NCI-H226 (cell line): ENCODE measurements around the gene TMIGD1.
A peak's percentile ranks its signal among the peaks of the same experiment; 100 is the strongest.

ENCODE experiments used
- DNase-seq: peaks from one replicate; pipeline ENCODE4 v3.0.0-alpha.2; 2015

TMIGD1 gene

DNA sequence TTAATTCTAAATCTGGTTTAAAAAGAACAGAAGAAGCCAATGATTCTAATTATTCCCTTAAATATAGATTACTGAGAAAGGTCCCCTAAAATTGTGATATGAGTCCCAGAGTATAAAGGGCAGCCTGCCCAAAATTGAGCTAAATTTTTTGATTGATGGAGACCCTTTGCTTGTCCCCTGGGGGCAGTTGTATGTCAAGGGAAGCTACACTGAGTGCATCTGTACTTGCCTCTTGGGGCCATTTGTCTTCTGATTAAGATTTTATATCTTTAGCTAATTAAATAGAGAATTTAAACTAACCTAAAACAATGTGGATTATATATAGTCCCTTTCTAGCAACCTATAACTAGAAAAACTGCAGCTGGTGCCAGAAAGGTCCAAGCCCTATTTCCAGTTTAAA, 54.7 kb downstream of the TMIGD1 start:
- DNase-seq: no peak

DNA sequence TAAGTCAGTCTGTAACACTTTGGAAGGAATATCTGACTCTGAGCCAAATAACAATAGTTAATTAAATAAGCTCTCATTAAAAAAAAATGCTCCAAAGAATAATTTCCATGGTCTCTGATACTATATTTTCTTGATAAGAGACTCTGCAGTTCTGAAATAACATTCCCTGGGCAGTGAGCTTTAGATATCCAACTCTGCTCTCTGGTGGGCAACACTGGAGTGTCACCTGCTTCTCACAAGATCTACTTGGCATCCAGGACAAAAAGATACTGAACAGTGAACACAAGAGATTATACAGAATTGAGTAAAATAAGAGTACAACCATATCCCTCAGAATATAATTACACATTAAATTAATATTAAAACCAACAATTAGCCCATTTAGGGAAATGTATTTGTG, 55.8 kb downstream of the TMIGD1 start:
- DNase-seq: no peak

GRCh38 chr17:30275911-30276310, 57.9 kb downstream of the TMIGD1 start:
- DNase-seq: no peak

DNA sequence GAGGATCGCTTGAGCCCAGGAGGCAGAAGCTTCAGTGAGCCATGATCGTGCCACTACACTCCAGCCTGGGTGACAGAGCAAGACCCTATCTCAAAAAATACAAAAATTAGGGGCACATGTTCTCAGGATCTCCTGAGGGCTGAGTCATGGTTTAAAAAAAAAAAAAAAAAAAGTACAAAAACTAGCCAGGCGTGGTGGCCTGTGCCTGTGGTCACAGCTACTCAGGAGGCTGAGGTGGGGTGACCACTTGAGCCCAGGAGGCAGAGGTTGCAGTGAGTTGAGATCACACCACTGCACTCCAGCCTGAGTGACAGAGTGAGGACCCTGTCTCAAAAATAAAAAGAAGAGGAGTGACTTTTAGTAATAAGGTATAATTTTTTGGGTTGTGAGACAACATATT, 59.0 kb downstream of the TMIGD1 start:
- no peak for DNase-seq

- peak; percentile 23 for DNase-seq
These were observed 60.5 kb downstream of the TMIGD1 start for GRCh38 chr17:30273373-30273772.

DNA sequence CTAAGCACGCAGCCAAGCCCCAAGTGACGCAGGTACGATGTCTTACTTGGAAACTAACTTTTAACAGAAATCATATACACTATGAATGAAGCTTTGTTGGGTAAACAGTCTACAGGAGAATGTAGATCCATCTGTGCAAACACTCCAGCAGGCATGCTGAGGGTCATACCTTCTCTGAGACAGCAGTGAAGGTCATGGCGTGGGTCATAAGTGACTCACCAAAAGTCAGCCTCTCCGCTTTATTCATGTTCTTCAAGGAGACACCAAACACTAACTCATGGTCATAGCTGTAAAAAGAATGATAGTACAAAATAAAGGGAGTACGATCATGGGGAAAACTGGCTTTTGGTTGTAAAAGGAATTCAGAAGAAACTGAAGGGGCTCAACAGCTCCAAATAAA, 62.8 kb downstream of the TMIGD1 start:
- DNase-seq: no peak

DNA sequence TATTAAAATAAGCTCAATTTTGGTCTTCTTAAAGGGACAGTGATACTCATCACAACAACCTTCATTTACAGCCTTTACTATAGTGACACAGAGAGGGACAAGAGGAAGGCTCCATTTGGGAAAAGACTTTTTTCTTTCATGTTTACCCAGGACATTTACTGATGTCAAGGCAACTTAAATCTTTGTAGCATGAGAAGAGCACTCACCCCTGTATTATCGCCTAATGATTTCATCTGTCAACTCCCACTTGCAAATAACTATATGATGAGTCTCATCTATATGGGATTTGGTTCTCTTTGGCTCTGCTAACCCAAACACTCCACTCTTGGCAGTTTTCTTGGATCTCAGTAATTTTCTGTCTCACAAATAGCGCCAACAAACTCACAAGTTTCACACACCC, 66.2 kb downstream of the TMIGD1 start:
- peak; percentile 70 for DNase-seq
